HG02759 (cell line): ENCODE measurements around the gene IGLL1.
"Not testable (repeated sequence)": the region's sequence is repeated elsewhere in the genome, so short reads cannot be mapped to it uniquely, and the experiment has no call there.

Experiments used
- ATAC-seq: cut with Tn5 transposase; IDR thresholded peaks from one replicate; pipeline ENCODE4 v1.9.1; 2021; ENCODE audit warnings: mild to moderate bottlenecking, moderate library complexity; ENCODE audit not compliant: unreplicated experiment

IGLL1 gene

DNA sequence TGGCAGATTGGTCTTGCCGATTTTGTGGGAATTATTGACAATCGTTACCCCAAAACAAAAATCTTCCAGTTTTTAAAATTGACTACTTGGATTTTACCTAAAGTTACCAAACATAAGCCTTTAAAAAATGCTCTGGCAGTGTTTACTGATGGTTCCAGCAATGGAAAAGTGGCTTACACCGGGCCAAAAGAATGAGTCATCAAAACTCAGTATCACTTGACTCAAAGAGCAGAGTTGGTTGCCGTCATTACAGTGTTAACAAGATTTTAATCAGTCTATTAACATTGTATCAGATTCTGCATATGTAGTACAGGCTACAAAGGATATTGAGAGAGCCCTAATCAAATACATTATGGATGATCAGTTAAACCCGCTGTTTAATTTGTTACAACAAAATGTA is 37.2 kb downstream of the IGLL1 start:
- no peak for ATAC-seq

DNA sequence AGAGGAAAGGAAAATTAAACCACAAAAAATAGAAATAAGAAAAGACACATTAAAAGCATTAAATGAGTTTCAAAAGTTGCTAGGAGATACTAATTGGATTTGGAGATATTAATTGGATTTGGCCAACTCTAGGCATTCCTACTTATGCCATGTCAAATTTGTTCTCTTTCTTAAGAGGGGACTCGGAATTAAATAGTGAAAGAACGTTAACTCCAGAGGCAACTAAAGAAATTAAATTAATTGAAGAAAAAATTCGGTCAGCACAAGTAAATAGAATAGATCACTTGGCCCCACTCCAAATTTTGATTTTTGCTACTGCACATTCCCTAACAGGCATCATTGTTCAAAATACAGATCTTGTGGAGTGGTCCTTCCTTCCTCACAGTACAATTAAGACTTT is 37.7 kb downstream of the IGLL1 start:
- not testable (repeated sequence) for ATAC-seq

DNA sequence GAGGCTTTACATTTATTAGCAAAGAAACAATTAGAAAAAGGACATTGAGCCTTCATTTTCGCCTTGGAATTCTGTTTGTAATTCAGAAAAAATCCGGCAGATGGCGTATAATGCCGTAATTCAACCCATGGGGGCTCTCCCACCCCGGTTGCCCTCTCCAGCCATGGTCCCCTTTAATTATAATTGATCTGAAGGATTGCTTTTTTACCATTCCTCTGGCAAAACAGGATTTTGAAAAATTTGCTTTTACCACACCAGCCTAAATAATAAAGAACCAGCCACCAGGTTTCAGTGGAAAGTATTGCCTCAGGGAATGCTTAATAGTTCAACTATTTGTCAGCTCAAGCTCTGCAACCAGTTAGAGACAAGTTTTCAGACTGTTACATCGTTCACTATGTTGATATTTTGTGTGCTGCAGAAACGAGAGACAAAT is 38.2 kb downstream of the IGLL1 start:
- not testable (repeated sequence) for ATAC-seq

DNA sequence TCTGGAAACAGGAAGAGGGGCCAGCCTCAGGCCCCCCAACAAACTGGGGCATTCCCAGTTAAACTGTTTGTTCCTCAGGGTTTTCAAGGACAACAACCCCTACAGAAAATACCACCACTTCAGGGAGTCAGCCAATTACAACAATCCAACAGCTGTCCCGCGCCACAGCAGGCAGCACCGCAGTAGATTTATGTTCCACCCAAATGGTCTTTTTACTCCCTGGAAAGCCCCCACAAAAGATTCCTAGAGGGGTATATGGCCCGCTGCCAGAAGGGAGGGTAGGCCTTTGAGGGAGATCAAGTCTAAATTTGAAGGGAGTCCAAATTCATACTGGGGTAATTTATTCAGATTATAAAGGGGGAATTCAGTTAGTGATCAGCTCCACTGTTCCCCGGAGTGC is 39.3 kb downstream of the IGLL1 start:
- ATAC-seq = not testable (repeated sequence)

DNA sequence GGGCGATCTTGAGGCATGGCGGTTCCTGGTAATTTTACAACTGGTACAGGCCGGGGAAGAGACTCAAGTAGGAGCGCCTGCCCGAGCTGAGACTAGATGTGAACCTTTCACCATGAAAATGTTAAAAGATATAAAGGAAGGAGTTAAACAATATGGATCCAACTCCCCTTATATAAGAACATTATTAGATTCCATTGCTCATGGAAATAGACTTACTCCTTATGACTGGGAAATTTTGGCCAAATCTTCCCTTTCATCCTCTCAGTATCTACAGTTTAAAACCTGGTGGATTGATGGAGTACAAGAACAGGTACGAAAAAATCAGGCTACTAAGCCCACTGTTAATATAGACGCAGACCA is 40.3 kb downstream of the IGLL1 start:
- not testable (repeated sequence) for ATAC-seq

DNA sequence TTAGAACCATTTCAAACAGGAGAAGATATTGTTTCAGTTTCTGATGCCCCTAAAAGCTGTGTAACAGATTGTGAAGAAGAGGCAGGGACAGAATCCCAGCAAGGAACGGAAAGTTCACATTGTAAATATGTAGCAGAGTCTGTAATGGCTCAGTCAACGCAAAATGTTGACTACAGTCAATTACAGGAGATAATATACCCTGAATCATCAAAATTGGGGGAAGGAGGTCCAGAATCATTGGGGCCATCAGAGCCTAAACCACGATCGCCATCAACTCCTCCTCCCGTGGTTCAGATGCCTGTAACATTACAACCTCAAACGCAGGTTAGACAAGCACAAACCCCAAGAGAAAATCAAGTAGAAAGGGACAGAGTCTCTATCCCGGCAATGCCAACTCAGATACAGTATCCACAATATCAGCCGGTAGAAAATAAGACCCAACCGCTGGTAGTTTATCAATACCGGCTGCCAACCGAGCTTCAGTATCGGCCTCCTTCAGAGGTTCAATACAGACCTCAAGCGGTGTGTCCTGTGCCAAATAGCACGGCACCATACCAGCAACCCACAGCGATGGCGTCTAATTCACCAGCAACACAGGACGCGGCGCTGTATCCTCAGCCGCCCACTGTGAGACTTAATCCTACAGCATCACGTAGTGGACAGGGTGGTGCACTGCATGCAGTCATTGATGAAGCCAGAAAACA is 40.8 kb downstream of the IGLL1 start:
- ATAC-seq = peak; percentile 57

DNA sequence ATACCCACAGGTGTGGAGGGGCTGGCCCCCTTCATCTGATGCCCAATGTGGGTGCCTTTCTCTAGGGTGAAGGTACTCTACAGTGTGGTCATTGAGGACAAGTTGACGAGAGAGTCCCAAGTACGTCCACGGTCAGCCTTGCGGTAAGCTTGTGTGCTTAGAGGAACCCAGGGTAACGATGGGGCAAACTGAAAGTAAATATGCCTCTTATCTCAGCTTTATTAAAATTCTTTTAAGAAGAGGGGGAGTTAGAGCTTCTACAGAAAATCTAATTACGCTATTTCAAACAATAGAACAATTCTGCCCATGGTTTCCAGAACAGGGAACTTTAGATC is 41.4 kb downstream of the IGLL1 start:
- not testable (repeated sequence) for ATAC-seq

DNA sequence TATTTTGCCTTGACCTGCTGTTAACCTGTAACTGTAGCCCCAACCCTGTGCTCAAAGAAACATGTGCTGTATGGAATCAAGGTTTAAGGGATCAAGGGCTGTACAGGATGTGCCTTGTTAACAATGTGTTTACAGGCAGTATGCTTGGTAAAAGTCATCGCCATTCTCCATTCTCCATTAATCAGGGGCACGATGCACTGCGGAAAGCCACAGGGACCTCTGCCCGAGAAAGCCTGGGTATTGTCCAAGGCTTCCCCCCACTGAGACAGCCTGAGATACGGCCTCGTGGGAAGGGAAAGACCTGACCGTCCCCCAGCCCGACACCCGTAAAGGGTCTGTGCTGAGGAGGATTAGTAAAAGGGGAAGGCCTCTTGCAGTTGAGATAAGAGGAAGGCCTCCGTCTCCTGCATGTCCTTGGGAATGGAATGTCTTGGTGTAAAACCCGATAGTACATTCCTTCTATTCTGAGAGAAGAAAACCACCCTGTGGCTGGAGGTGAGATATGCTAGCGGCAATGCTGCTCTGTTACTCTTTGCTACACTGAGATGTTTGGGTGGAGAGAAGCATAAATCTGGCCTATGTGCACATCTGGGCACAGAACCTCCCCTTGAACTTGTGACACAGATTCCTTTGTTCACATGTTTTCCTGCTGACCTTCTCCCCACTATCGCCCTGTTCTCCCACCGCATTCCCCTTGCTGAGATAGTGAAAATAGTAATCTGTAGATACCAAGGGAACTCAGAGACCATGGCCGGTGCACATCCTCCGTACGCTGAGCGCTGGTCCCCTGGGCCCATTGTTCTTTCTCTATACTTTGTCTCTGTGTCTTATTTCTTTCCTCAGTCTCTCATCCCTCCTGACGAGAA is 42.0 kb downstream of the IGLL1 start:
- ATAC-seq = not testable (repeated sequence)

DNA sequence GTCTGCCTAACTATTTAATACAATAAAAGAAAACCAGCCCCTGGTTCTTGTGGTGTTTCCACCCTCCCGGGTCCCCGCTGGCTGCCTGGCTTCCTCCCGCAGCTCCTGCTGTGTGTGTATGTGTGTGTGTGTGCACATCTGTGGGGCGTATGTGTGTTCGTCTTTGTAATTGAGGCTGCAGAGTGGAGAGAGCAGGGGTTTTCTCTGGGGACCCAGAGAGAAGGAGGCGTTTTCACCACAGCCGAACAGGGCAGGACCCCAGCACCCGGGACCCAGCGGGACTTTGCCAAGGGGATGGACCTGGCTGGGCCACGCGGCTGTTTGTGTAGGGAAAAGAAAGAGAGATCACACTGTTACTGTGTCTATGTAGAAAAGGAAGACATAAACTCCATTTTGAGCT is 42.7 kb downstream of the IGLL1 start:
- no peak for ATAC-seq

DNA sequence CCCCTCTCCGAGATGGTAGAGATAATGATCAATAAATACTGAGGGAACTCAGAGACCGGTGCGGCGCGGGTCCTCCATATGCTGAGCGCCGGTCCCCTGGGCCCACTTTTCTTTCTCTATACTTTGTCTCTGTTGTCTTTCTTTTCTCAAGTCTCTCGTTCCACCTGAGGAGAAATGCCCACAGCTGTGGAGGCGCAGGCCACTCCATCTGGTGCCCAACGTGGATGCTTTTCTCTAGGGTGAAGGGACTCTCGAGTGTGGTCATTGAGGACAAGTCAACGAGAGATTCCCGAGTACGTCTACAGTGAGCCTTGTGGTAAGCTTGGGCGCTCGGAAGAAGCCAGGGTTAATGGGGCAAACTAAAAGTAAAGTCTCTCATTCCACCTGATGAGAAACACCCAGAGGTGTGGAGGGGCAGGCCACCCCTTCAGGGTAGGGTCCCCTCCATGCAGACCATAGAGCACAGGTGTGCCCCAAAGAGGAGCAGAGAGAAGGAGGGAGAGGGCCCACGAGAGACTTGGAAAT is 43.2 kb downstream of the IGLL1 start:
- no peak for ATAC-seq

DNA sequence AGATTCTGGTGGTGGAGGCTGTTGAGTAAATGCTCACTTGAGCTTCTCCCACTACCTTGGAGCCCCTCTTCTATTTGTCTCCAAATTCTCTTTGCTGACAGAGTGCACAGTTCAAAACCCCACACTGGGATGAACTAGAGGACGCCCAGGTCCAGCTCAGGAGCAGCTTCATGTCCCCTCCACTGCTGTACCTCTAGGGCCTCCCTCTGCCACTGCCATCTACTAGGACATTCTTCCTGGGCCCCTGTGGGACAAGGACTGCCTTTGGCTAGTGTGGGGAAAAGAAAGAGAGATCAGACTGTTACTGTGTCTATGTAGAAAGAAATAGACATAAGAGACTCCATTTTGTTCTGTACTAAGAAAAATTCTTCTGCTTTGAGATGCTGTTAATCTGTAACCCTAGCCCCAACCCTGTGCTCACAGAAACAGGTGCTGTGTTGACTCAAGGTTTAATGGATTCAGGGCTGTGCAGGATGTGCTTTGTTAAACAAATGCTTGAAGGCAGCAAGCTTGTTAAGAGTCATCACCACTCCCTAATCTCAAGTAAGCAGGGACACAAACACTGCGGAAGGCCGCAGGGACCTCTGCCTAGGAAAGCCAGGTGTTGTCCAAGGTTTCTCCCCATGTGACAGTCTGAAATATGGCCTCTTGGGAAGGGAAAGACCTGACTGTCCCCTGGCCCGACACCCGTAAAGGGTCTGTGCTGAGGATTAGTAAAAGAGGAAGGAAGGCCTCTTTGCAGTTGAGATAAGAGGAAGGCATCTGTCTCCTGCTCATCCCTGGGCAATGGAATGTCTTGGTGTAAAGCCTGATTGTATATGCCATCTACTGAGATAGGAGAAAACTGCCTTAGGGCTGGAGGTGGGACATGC is 44.1 kb downstream of the IGLL1 start:
- not testable (repeated sequence) for ATAC-seq

DNA sequence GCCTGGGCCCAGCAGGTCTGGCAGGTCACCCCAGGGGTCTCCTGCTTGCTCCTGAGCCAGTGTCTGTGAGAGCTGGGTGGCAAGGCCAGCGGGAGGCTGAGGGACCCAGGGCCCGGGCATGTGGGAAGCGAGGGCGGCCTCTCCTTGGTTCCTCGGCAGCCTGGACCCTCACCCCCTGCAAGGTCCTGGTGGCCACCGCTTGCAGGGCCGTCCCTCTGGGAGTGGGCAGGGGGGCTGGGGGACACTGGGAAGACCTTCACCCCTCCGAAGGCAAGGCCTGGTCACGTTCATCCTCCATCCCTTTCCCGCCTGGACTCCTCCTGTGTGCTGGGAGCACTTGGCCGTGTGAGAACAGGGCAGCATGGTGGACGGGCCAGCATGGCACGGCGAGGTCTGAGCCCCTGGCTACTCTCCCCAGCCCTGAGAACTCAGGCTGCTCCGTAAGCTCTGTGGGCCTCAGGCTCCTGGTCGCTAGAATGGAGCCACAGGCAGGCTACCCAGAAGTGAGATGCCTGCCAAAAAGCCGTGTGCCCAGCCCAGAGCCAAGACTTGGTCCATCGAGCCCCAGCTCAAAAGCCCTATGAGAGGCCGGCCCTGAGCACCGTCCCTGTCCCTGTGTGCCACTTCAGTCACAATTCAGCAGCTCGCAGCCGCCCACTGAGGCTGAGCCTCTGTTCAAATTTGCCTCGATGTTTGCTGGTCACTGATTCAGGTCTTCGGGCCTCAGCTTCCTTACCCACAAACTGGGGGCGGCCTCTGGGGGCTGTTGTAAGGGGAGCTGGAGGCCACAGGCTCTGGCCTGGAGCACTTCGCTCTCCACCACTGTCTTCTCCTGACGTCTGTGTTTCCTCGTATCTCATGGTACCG is 45.0 kb downstream of the IGLL1 start:
- ATAC-seq = no peak

DNA sequence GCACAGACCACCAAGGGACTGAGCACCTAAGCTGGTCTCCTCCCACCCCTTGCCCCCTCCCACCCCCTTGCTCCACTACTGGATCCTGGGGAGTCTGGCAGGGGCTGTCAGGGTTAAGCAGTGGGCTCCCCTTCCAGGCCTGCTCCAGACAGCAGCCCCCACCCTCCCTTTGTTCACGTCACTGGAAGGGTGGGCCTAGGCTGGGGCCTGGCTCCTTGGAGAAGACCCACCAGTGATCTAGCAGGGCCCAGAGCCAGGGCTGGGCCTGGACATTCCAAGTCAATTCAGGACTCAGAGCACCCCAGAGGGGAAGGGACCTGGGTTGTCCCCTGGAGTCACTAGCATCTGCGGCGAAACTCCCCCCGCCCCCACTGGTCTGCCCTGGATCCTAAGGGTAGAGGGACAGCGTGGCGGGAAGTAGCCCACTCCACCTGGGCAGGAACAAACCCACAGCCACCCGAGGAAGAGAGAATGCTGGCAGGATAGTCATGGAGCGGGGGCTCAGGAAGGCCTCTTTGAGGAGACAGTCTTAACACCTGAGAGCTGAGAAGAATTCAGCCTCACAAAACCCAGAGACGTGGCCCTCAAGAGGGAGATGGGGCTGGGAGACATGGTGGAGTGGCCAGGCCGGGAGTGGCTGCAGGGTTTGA is 45.8 kb downstream of the IGLL1 start:
- no peak for ATAC-seq

DNA sequence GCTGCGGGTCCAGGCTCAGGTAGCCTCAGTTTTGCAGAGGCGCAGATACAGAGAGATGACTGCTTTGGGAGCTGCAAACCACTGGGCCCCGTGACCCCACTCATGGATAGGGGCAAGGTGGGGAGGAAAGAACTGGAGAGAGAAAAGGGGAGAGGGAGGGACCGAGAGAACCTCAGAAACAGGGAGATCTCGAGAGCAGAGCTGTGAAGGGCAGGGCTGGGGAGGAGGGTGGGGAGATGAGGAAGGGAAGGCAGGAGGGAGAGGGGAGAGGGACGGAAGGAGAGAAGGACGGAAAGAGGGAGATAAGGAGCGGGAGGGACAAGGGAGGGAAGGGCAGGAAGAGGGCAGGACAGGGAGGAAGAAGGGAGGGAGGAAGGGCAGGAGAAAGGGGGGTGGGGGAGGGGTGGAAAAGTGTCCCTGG is 46.3 kb downstream of the IGLL1 start:
- ATAC-seq = no peak

DNA sequence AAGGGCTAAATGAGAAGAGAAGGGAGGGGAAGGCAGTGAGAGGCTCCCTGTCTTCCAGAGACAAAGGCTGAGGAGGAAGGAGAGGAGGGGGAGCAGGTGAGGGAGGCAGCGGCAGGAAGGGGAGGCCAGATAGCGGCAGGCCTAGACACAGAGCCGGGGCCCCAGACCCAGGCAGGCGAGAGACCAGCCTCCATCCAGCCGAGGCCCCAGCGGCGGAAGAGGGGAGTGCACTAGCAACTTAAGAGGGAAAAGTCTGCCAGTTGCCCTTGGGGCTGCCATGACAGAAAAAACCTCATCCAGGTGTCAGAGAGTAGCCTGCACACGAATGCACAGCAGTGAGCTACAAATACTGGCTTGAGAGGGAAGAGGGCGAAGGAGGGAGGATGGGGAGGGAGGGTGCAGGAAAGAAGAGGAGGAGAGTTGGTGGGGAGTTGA is 46.7 kb downstream of the IGLL1 start:
- ATAC-seq = no peak

DNA sequence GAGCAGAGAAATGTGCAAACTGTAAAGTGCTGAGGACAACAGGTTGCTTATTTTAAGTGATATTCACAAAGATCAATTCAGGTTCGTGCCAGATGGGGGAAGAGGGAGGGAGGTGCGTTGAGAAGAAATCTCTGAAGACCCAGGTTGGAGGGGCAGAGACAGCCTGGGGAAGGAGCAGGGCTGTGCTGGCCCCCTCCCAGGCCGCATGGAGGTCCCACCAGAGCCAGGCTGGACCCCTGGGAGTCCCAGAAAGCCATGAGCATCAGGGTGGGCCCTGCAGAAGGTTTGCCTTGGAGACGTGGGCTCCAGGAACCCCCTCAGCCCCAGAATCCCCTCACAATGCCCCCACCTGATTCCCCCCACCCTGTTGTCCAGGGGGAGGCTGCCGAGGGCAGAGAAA is 47.4 kb downstream of the IGLL1 start:
- no peak for ATAC-seq

DNA sequence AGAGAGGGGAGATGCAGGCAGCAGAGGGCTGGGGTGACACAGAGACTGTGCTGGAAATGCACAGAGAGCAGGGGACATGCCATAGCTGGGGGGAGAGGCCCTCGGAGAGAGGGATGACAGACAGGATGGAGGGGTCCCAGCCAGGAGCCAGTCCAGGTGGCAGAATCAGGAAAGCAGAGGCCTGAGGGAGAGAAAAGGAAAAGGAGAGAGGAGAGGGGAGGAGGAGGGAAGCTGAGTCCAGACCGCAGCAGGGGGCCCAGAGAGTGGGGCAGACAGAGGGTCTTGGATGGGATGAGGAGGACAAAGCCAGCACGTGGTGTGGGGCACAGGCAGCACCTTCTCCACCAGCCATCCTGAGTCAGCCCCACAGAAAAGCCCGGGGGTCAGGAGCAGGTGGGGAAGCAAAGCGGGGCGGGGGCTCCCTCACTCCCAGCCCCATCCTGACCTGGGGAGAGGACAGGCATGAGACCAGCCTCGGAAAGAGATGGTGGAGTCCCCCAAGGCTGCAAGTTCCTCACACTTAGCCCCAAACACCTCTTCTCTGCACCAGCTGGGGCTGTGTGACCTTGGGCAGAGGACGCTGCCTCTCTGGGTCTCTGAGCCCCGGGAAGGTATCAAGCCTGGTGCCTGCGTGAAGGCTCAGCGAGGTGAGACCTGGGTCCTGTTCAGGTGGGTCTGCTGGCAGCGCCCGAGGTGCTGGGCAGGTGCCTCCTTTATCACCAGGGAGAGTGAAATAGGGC is 48.0 kb downstream of the IGLL1 start:
- ATAC-seq = no peak

DNA sequence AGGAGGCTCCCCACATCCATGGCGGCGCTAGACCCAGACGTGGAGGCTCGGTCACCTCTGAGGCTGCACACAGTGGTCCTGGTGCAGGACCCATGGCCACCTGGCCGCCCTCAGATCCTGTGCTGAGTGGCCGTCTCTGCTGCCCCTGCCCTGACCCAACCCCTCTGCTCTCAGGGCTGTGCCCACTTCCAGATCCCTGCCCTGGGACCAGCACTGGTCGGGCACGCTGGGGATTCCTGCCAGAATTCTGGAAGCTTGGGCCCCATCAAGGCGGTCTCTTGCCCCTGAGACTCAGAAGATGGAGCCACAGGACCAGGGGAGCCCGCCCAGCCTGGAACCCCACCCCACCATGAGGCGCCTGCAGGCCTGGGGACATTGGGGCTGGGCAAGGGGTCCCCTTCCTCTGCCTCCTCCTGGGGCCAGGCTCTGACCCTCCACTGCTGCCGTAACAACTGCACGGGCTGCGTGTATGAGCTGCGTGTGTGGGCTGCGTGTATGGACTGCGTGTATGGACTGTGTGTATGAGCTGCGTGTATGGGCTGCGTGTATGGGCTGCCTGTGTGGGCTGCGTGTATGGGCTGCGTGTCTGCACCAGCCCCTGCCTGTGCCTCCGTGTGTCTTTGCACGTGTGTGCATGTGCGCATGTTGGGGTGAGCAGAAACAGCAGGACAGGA is 48.7 kb downstream of the IGLL1 start:
- no peak for ATAC-seq
